HG03196 (cell line): ENCODE measurements around the gene SYNJ2.

ENCODE experiments used
- ATAC-seq: cut with Tn5 transposase; IDR thresholded peaks from one replicate; pipeline ENCODE4 v1.9.1; 2021; ENCODE audit not compliant: unreplicated experiment

Gene SYNJ2

GRCh38 chr6:158057213-158057987 is 75.7 kb downstream of the SYNJ2 start:
- ATAC-seq = no peak

- ATAC-seq = no peak
Measured at GRCh38 chr6:158058171-158058651, 76.5 kb downstream of the SYNJ2 start.

GRCh38 chr6:158059108-158059507 is 77.4 kb downstream of the SYNJ2 start:
- no peak for ATAC-seq

GRCh38 chr6:158060455-158061360 is 79.0 kb downstream of the SYNJ2 start:
- ATAC-seq = no peak

GRCh38 chr6:158061361-158061708 is 79.7 kb downstream of the SYNJ2 start:
- ATAC-seq = no peak

- no peak for ATAC-seq
Measured at GRCh38 chr6:158061709-158062461, 80.2 kb downstream of the SYNJ2 start.

- ATAC-seq = no peak
Measured at GRCh38 chr6:158063736-158064135, 82.1 kb downstream of the SYNJ2 start.

- ATAC-seq = no peak
Measured at GRCh38 chr6:158064725-158065251, 83.1 kb downstream of the SYNJ2 start.

GRCh38 chr6:158066136-158066781 is 84.6 kb downstream of the SYNJ2 start:
- no peak for ATAC-seq

- no peak for ATAC-seq
Measured at GRCh38 chr6:158067436-158068015, 85.9 kb downstream of the SYNJ2 start.

- no peak for ATAC-seq
Measured at GRCh38 chr6:158068156-158068892, 86.7 kb downstream of the SYNJ2 start.

GRCh38 chr6:158068893-158069799 is 87.5 kb downstream of the SYNJ2 start:
- no peak for ATAC-seq

- ATAC-seq = no peak
Measured at GRCh38 chr6:158069800-158070195, 88.1 kb downstream of the SYNJ2 start.

GRCh38 chr6:158070513-158070912 is 88.8 kb downstream of the SYNJ2 start:
- ATAC-seq = no peak

- ATAC-seq = no peak
Measured at GRCh38 chr6:158071121-158072082, 89.7 kb downstream of the SYNJ2 start.

GRCh38 chr6:158072083-158072721 is 90.5 kb downstream of the SYNJ2 start:
- ATAC-seq = peak; percentile 53

GRCh38 chr6:158073776-158074175 is 92.1 kb downstream of the SYNJ2 start:
- ATAC-seq = no peak
